Calu3 (cell line): ENCODE data around the gene EEPD1. TPM values are rescaled to one million over a fixed set of nuclear protein-coding genes. Genes with fewer than 3 reads are reported as not detected.

Experiments used
- BruUV-seq: library from RNA; stranded (reverse); fragments of 400-500 nt; replicated peaks from 2 replicates; lab custom pipeline; 2021; lab: Mats Ljungman, UMichigan
- CTCF ChIA-PET: fragments of 300-600 bp; sonication (Branson Sonifier 250); formaldehyde crosslinking; loops from one replicate; lab custom pipeline; 2022; ENCODE audit warnings: antibody characterized with exemption; lab: Charles Lee
- DNase-seq: peaks from one replicate; pipeline ENCODE4 v3.0.0; 2022
- H3K27ac Mint-ChIP-seq: one replicate; pipeline ENCODE4 v1.8.0; 2022; ENCODE audit warnings: mixed read lengths; ENCODE audit not compliant: unreplicated experiment
- H3K27me3 Mint-ChIP-seq: one replicate; pipeline ENCODE4 v1.8.0; 2022; ENCODE audit warnings: mixed read lengths; ENCODE audit not compliant: unreplicated experiment
- H3K36me3 Mint-ChIP-seq: one replicate; pipeline ENCODE4 v1.8.0; 2022; ENCODE audit warnings: mild to moderate bottlenecking, moderate library complexity, mixed read lengths; ENCODE audit not compliant: insufficient read depth, unreplicated experiment
- H3K4me1 Mint-ChIP-seq: one replicate; pipeline ENCODE4 v1.8.0; 2022; ENCODE audit warnings: mild to moderate bottlenecking, low read depth, mixed read lengths; ENCODE audit not compliant: unreplicated experiment
- H3K4me3 Mint-ChIP-seq: one replicate; pipeline ENCODE4 v1.8.0; 2022; ENCODE audit warnings: mild to moderate bottlenecking, low read depth, moderate library complexity, mixed read lengths; ENCODE audit not compliant: unreplicated experiment
- H3K9me3 Mint-ChIP-seq: one replicate; pipeline ENCODE4 v1.8.0; 2022; ENCODE audit warnings: low read depth, mixed read lengths; ENCODE audit not compliant: unreplicated experiment
- intact Hi-C: fragments of 100-400 bp; cut with micrococcal nuclease; formaldehyde crosslinking; loops from one replicate; pipeline ENCODE4 v1.10.0; 2022; ENCODE audit not compliant: unreplicated experiment
- total RNA-seq: library from RNA; stranded (reverse); gene quantifications from 2 replicates; pipeline ENCODE4 v1.2.3, GENCODE V29; 2022
- TF ChIP-seq, protein P1 (sequence below): fragments of 200-600 bp; IDR thresholded peaks from one replicate; pipeline ENCODE4 v1.8.0; 2022; ENCODE audit warnings: antibody characterized with exemption; ENCODE audit not compliant: unreplicated experiment

EEPD1 gene
- total RNA-seq, 1 experiment from 2014 or later: 48.8 TPM

- Mint-ChIP-seq H3K4me3 (no peak overlapping the region), H3K9me3 (no peaks in the 10 kb centered on the region), H3K27ac (no peak overlapping the region), H3K36me3 (no peaks in the 10 kb centered on the region), H3K4me1 (peaks cover 21% of the 10 kb centered on the region), H3K27me3 (no peaks in the 10 kb centered on the region)
- CTCF ChIA-PET: no interaction called here
- no TSS peak for BruUV-seq
- no peak for DNase-seq
- intact Hi-C loops: no loop called here
- TF ChIP-seq, protein P1, sequence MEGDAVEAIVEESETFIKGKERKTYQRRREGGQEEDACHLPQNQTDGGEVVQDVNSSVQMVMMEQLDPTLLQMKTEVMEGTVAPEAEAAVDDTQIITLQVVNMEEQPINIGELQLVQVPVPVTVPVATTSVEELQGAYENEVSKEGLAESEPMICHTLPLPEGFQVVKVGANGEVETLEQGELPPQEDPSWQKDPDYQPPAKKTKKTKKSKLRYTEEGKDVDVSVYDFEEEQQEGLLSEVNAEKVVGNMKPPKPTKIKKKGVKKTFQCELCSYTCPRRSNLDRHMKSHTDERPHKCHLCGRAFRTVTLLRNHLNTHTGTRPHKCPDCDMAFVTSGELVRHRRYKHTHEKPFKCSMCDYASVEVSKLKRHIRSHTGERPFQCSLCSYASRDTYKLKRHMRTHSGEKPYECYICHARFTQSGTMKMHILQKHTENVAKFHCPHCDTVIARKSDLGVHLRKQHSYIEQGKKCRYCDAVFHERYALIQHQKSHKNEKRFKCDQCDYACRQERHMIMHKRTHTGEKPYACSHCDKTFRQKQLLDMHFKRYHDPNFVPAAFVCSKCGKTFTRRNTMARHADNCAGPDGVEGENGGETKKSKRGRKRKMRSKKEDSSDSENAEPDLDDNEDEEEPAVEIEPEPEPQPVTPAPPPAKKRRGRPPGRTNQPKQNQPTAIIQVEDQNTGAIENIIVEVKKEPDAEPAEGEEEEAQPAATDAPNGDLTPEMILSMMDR: no peak
Measured at GRCh38 chr7:36137754-36138153, 15.3 kb upstream of the EEPD1 start.

- CTCF ChIA-PET: interaction anchor here (0.9 kb wide), 1 partner anchor 149 kb away, joined by 4 read pairs; no protein-coding TSS in a partner anchor
- no peaks in the 10 kb centered on the region for H3K36me3 Mint-ChIP-seq
- H3K4me1 Mint-ChIP-seq: peaks cover 21% of the 10 kb centered on the region
- no peaks in the 10 kb centered on the region for H3K9me3 Mint-ChIP-seq
- TF ChIP-seq, protein P1: no peak
- BruUV-seq: no TSS peak
- no peak overlapping the region for H3K4me3 Mint-ChIP-seq
- no peaks in the 10 kb centered on the region for H3K27me3 Mint-ChIP-seq
- DNase-seq: no peak
- intact Hi-C loops: no loop called here
- no peak overlapping the region for H3K27ac Mint-ChIP-seq
Measured at GRCh38 chr7:36138209-36138608, 14.8 kb upstream of the EEPD1 start.

GRCh38 chr7:36141351-36141750, 11.7 kb upstream of the EEPD1 start:
- no peaks in the 10 kb centered on the region for H3K36me3 Mint-ChIP-seq
- CTCF ChIA-PET: no interaction called here
- TF ChIP-seq, protein P1: no peak
- intact Hi-C loops: no loop called here
- H3K27me3 Mint-ChIP-seq: no peaks in the 10 kb centered on the region
- H3K4me3 Mint-ChIP-seq: no peak overlapping the region
- peaks cover 21% of the 10 kb centered on the region for H3K4me1 Mint-ChIP-seq
- no peak for DNase-seq
- H3K9me3 Mint-ChIP-seq: no peaks in the 10 kb centered on the region
- no TSS peak for BruUV-seq
- no peak overlapping the region for H3K27ac Mint-ChIP-seq

DNA sequence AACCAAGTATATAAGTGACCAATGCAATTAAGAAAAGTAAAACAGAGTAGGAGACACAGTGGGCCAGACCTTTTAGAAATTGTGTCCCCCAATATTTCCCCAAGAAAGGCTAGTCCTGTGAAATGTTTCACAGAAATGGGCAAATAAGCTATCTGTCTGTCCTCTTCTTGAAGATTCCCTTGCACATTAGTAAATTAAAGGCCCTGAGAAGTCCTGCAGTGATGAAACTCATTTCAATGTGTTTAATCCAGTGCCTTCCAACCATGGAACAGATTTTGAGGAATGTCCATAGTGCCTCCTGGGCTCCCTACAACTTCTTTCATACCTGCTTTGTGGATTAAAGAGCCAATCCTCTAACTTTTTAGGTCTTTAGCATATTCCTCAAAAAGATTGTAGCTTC, 11.2 kb upstream of the EEPD1 start:
- H3K9me3 Mint-ChIP-seq: no peaks in the 10 kb centered on the region
- DNase-seq: no peak
- H3K27ac Mint-ChIP-seq: no peak overlapping the region
- no TSS peak for BruUV-seq
- no peaks in the 10 kb centered on the region for H3K27me3 Mint-ChIP-seq
- H3K4me1 Mint-ChIP-seq: peaks cover 20% of the 10 kb centered on the region
- CTCF ChIA-PET: no interaction called here
- H3K4me3 Mint-ChIP-seq: no peak overlapping the region
- no peaks in the 10 kb centered on the region for H3K36me3 Mint-ChIP-seq
- TF ChIP-seq, protein P1: no peak
- intact Hi-C loops: no loop called here
